Activated CD4-positive, alpha-beta T cell treated with anti-CD3 and anti-CD28 coated beads, Interleukin-2, Interleukin-4, amounts not matched to agents 100 ng/mL and 50 ng/mL, durations not matched to agents 16 hours and 8 hours (primary cell): Measurements from ENCODE around the gene HPSE2.
"Not testable (repeated sequence)": the region's sequence is repeated elsewhere in the genome, so short reads cannot be mapped to it uniquely, and the experiment has no call there.

Experiments used
- DNase-seq: peaks from one replicate; pipeline ENCODE4 v3.0.0-alpha.2; 2020; ENCODE audit warnings: low spot score

HPSE2 gene

GRCh38 chr10:99161165-99161564 lies 74.5 kb downstream of the HPSE2 start:
- no peak for DNase-seq

- no peak for DNase-seq
These were observed 92.0 kb downstream of the HPSE2 start for GRCh38 chr10:99143651-99144050.

GRCh38 chr10:99143011-99143410 lies 92.6 kb downstream of the HPSE2 start:
- DNase-seq = no peak

- not testable (repeated sequence) for DNase-seq
These were observed 102.8 kb downstream of the HPSE2 start for GRCh38 chr10:99132897-99133296.

GRCh38 chr10:99125879-99126278 lies 109.8 kb downstream of the HPSE2 start:
- no peak for DNase-seq

- DNase-seq = no peak
These were observed 111.3 kb downstream of the HPSE2 start for GRCh38 chr10:99124376-99124775.

GRCh38 chr10:99123851-99124250 lies 111.8 kb downstream of the HPSE2 start:
- DNase-seq = no peak

GRCh38 chr10:99123336-99123735 lies 112.3 kb downstream of the HPSE2 start:
- DNase-seq = no peak

GRCh38 chr10:99119258-99119748 lies 116.3 kb downstream of the HPSE2 start:
- DNase-seq = no peak

GRCh38 chr10:99115703-99116102 lies 119.9 kb downstream of the HPSE2 start:
- no peak for DNase-seq

- DNase-seq = no peak
These were observed 150.3 kb downstream of the HPSE2 start for GRCh38 chr10:99085358-99085757.

- no peak for DNase-seq
These were observed 151.5 kb downstream of the HPSE2 start for GRCh38 chr10:99084161-99084560.

GRCh38 chr10:99080275-99080945 lies 155.2 kb downstream of the HPSE2 start:
- no peak for DNase-seq

GRCh38 chr10:99062591-99062990 lies 173.1 kb downstream of the HPSE2 start:
- no peak for DNase-seq

GRCh38 chr10:99058762-99059161 lies 176.9 kb downstream of the HPSE2 start:
- DNase-seq = no peak

GRCh38 chr10:99057936-99058690 lies 177.5 kb downstream of the HPSE2 start:
- no peak for DNase-seq

GRCh38 chr10:99045671-99046070 lies 190.0 kb downstream of the HPSE2 start:
- no peak for DNase-seq

GRCh38 chr10:99042051-99042771 lies 193.4 kb downstream of the HPSE2 start:
- no peak for DNase-seq

GRCh38 chr10:99041468-99041867 lies 194.2 kb downstream of the HPSE2 start:
- no peak for DNase-seq

- DNase-seq = no peak
These were observed 221.8 kb downstream of the HPSE2 start for GRCh38 chr10:99013885-99014284.

GRCh38 chr10:99010286-99010685 lies 225.4 kb downstream of the HPSE2 start:
- DNase-seq = no peak

- DNase-seq = no peak
These were observed 227.6 kb downstream of the HPSE2 start for GRCh38 chr10:99008054-99008453.

GRCh38 chr10:99007457-99007856 lies 228.2 kb downstream of the HPSE2 start:
- no peak for DNase-seq
